ENCODE results near the gene FMNL2. TPM values are rescaled to one million over a fixed set of nuclear protein-coding genes. Genes with fewer than 3 reads are reported as not detected.
A peak's percentile ranks its signal among the peaks of the same experiment; 100 is the strongest.

Gene FMNL2
- total RNA-seq, 1 donor from 2014 or later: 108 TPM

DNA sequence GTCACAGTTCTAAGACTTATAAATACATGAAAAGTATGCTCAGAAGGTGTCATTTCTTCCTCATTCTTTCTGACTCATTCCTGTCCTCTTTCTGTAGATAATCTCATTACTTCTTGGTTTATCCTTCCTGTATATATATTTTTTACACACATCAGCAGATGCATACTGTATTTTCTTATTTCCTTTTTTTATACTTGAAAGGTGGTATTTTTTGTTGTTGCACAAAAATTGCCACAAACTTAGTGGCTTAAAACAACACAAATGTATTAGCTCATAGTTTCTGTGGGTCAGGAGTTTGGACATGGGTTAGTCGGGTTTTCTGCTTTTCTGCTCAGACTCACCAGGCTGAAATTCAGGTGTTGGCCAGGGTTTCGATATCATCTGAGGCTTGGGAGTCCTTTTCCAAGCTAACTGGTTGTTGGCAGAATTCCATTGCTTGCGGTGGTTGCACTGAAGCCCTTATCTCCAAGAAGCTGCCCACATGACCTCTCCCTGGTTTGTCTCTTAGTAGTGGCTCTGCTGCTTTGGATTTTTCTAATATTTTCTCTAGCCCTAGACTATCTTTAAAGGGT is 162.6 kb downstream of the FMNL2 start:
- Mint-ChIP-seq H3K36me3 (ENCODE audit: insufficient read depth) (peaks cover 18% of the 10 kb centered on the region), H3K4me3 (ENCODE audit: low read depth) (no peak overlapping the region), H3K4me1 (ENCODE audit: low read depth) (peaks cover 22% of the 10 kb centered on the region), H3K27ac (peak overlapping the region; percentile 52), H3K27me3 (no peaks in the 10 kb centered on the region), H3K9me3 (ENCODE audit: low read depth) (peaks cover 20% of the 10 kb centered on the region)
- TF ChIP-seq, protein P1, sequence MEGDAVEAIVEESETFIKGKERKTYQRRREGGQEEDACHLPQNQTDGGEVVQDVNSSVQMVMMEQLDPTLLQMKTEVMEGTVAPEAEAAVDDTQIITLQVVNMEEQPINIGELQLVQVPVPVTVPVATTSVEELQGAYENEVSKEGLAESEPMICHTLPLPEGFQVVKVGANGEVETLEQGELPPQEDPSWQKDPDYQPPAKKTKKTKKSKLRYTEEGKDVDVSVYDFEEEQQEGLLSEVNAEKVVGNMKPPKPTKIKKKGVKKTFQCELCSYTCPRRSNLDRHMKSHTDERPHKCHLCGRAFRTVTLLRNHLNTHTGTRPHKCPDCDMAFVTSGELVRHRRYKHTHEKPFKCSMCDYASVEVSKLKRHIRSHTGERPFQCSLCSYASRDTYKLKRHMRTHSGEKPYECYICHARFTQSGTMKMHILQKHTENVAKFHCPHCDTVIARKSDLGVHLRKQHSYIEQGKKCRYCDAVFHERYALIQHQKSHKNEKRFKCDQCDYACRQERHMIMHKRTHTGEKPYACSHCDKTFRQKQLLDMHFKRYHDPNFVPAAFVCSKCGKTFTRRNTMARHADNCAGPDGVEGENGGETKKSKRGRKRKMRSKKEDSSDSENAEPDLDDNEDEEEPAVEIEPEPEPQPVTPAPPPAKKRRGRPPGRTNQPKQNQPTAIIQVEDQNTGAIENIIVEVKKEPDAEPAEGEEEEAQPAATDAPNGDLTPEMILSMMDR (IDR thresholded peaks at IDR 0.05; ENCODE audit: unreplicated experiment): no peak
- DNase-seq (ENCODE audit: low spot score, unreplicated experiment): no peak

DNA sequence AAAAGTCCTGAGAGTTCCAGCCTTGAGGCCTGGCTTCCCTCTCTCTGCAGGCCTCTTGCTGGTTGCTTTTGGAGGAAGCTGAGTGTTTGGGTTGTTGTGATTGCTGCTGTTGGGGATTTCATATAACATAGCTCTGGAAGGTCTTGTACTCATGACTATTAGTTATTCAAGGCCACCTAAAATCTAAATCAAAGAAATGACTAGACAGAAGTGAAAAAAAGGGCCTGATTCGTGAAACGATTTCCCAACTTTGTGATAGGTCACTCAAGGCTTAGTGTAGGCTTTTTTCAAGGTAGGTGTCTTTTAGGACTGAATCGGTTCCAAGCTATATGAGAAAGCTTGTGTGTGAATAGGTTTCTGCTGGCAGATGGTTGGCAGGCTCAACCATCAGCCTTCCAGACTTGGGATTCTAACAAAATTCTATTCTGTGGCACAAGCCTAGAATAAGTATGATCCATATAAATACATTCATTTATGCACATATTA is 164.4 kb downstream of the FMNL2 start:
- TF ChIP-seq, protein P1 (IDR thresholded peaks at IDR 0.05; ENCODE audit: unreplicated experiment): no peak
- Mint-ChIP-seq H3K4me1 (ENCODE audit: low read depth) (peaks cover 17% of the 10 kb centered on the region), H3K9me3 (ENCODE audit: low read depth) (peaks cover 31% of the 10 kb centered on the region), H3K27ac (peak overlapping the region; percentile 25), H3K36me3 (ENCODE audit: insufficient read depth) (peaks cover 27% of the 10 kb centered on the region), H3K27me3 (no peaks in the 10 kb centered on the region), H3K4me3 (ENCODE audit: low read depth) (no peak overlapping the region)
- no peak for DNase-seq (ENCODE audit: low spot score, unreplicated experiment)

GRCh38 chr2:152499896-152500735 is 165.1 kb downstream of the FMNL2 start:
- peaks cover 22% of the 10 kb centered on the region for H3K4me1 Mint-ChIP-seq (ENCODE audit: low read depth)
- peaks cover 31% of the 10 kb centered on the region for H3K9me3 Mint-ChIP-seq (ENCODE audit: low read depth)
- H3K27ac Mint-ChIP-seq: no peak overlapping the region
- TF ChIP-seq, protein P1 (IDR thresholded peaks at IDR 0.05; ENCODE audit: unreplicated experiment): no peak
- H3K36me3 Mint-ChIP-seq (ENCODE audit: insufficient read depth): peaks cover 29% of the 10 kb centered on the region
- DNase-seq (ENCODE audit: low spot score, unreplicated experiment): no peak
- no peaks in the 10 kb centered on the region for H3K27me3 Mint-ChIP-seq
- no peak overlapping the region for H3K4me3 Mint-ChIP-seq (ENCODE audit: low read depth)

GRCh38 chr2:152500772-152501171 is 165.8 kb downstream of the FMNL2 start:
- TF ChIP-seq, protein P1 (IDR thresholded peaks at IDR 0.05; ENCODE audit: unreplicated experiment): no peak
- H3K27me3 Mint-ChIP-seq: no peaks in the 10 kb centered on the region
- H3K36me3 Mint-ChIP-seq (ENCODE audit: insufficient read depth): peaks cover 29% of the 10 kb centered on the region
- DNase-seq (ENCODE audit: low spot score, unreplicated experiment): no peak
- H3K27ac Mint-ChIP-seq: no peak overlapping the region
- peaks cover 30% of the 10 kb centered on the region for H3K9me3 Mint-ChIP-seq (ENCODE audit: low read depth)
- peaks cover 26% of the 10 kb centered on the region for H3K4me1 Mint-ChIP-seq (ENCODE audit: low read depth)
- H3K4me3 Mint-ChIP-seq (ENCODE audit: low read depth): no peak overlapping the region

GRCh38 chr2:152501666-152502065 is 166.7 kb downstream of the FMNL2 start:
- no peak overlapping the region for H3K4me3 Mint-ChIP-seq (ENCODE audit: low read depth)
- H3K9me3 Mint-ChIP-seq (ENCODE audit: low read depth): peaks cover 23% of the 10 kb centered on the region
- TF ChIP-seq, protein P1 (IDR thresholded peaks at IDR 0.05; ENCODE audit: unreplicated experiment): no peak
- no peak for DNase-seq (ENCODE audit: low spot score, unreplicated experiment)
- H3K4me1 Mint-ChIP-seq (ENCODE audit: low read depth): peaks cover 26% of the 10 kb centered on the region
- no peak overlapping the region for H3K27ac Mint-ChIP-seq
- peaks cover 25% of the 10 kb centered on the region for H3K36me3 Mint-ChIP-seq (ENCODE audit: insufficient read depth)
- H3K27me3 Mint-ChIP-seq: no peaks in the 10 kb centered on the region
